Calu3 (cell line): ENCODE data around the gene MYO9A. TPM values are rescaled to one million over a fixed set of nuclear protein-coding genes. Genes with fewer than 3 reads are reported as not detected.

ENCODE experiments used
- BruUV-seq: library from RNA; stranded (reverse); fragments of 400-500 nt; replicated peaks from 2 replicates; lab custom pipeline; 2021; lab: Mats Ljungman, UMichigan
- CTCF ChIA-PET: fragments of 300-600 bp; sonication (Branson Sonifier 250); formaldehyde crosslinking; loops from one replicate; lab custom pipeline; 2022; ENCODE audit warnings: antibody characterized with exemption; lab: Charles Lee
- DNase-seq: peaks from one replicate; pipeline ENCODE4 v3.0.0; 2022
- H3K27ac Mint-ChIP-seq: one replicate; pipeline ENCODE4 v1.8.0; 2022; ENCODE audit warnings: mixed read lengths; ENCODE audit not compliant: unreplicated experiment
- H3K27me3 Mint-ChIP-seq: one replicate; pipeline ENCODE4 v1.8.0; 2022; ENCODE audit warnings: mixed read lengths; ENCODE audit not compliant: unreplicated experiment
- H3K36me3 Mint-ChIP-seq: one replicate; pipeline ENCODE4 v1.8.0; 2022; ENCODE audit warnings: mild to moderate bottlenecking, moderate library complexity, mixed read lengths; ENCODE audit not compliant: insufficient read depth, unreplicated experiment
- H3K4me1 Mint-ChIP-seq: one replicate; pipeline ENCODE4 v1.8.0; 2022; ENCODE audit warnings: mild to moderate bottlenecking, low read depth, mixed read lengths; ENCODE audit not compliant: unreplicated experiment
- H3K4me3 Mint-ChIP-seq: one replicate; pipeline ENCODE4 v1.8.0; 2022; ENCODE audit warnings: mild to moderate bottlenecking, low read depth, moderate library complexity, mixed read lengths; ENCODE audit not compliant: unreplicated experiment
- H3K9me3 Mint-ChIP-seq: one replicate; pipeline ENCODE4 v1.8.0; 2022; ENCODE audit warnings: low read depth, mixed read lengths; ENCODE audit not compliant: unreplicated experiment
- intact Hi-C: fragments of 100-400 bp; cut with micrococcal nuclease; formaldehyde crosslinking; loops from one replicate; pipeline ENCODE4 v1.10.0; 2022; ENCODE audit not compliant: unreplicated experiment
- total RNA-seq: library from RNA; stranded (reverse); gene quantifications from 2 replicates; pipeline ENCODE4 v1.2.3, GENCODE V29; 2022
- TF ChIP-seq, protein P1 (sequence below): fragments of 200-600 bp; IDR thresholded peaks from one replicate; pipeline ENCODE4 v1.8.0; 2022; ENCODE audit warnings: antibody characterized with exemption; ENCODE audit not compliant: unreplicated experiment

MYO9A gene
- total RNA-seq, 1 experiment from 2014 or later, result 32.8 TPM

DNA sequence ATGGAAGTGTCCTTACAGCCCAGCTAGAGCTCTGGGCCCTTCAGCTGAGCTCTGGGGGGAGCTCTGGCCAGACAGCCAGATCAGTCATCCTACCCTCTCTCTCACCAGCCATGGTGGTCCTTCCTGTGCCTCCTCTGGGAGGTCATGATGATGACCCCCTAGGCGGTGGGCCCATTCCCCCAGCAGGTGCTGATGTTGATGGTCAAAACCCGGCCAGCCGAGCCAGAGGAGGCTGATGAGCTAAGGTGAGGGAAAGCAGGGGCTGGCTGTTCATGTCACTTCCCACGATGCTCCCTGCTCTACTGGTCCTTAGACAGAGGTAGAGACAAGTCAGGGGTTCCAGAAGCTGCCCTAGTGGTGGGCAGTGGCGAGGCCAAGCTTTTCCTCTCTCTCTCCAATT, 44.6 kb upstream of the MYO9A start:
- TF ChIP-seq, protein P1, sequence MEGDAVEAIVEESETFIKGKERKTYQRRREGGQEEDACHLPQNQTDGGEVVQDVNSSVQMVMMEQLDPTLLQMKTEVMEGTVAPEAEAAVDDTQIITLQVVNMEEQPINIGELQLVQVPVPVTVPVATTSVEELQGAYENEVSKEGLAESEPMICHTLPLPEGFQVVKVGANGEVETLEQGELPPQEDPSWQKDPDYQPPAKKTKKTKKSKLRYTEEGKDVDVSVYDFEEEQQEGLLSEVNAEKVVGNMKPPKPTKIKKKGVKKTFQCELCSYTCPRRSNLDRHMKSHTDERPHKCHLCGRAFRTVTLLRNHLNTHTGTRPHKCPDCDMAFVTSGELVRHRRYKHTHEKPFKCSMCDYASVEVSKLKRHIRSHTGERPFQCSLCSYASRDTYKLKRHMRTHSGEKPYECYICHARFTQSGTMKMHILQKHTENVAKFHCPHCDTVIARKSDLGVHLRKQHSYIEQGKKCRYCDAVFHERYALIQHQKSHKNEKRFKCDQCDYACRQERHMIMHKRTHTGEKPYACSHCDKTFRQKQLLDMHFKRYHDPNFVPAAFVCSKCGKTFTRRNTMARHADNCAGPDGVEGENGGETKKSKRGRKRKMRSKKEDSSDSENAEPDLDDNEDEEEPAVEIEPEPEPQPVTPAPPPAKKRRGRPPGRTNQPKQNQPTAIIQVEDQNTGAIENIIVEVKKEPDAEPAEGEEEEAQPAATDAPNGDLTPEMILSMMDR, result no peak
- no peaks in the 10 kb centered on the region for H3K4me1 Mint-ChIP-seq
- no peak overlapping the region for H3K27ac Mint-ChIP-seq
- no peak overlapping the region for H3K4me3 Mint-ChIP-seq
- no peaks in the 10 kb centered on the region for H3K27me3 Mint-ChIP-seq
- H3K36me3 Mint-ChIP-seq, result peaks cover 4% of the 10 kb centered on the region
- intact Hi-C loops, result no loop called here
- DNase-seq, result no peak
- no peaks in the 10 kb centered on the region for H3K9me3 Mint-ChIP-seq
- CTCF ChIA-PET, result interaction anchor here (0.7 kb wide), 1 partner anchor 419 kb away, joined by 3 read pairs; no protein-coding TSS in a partner anchor
- no TSS peak for BruUV-seq

DNA sequence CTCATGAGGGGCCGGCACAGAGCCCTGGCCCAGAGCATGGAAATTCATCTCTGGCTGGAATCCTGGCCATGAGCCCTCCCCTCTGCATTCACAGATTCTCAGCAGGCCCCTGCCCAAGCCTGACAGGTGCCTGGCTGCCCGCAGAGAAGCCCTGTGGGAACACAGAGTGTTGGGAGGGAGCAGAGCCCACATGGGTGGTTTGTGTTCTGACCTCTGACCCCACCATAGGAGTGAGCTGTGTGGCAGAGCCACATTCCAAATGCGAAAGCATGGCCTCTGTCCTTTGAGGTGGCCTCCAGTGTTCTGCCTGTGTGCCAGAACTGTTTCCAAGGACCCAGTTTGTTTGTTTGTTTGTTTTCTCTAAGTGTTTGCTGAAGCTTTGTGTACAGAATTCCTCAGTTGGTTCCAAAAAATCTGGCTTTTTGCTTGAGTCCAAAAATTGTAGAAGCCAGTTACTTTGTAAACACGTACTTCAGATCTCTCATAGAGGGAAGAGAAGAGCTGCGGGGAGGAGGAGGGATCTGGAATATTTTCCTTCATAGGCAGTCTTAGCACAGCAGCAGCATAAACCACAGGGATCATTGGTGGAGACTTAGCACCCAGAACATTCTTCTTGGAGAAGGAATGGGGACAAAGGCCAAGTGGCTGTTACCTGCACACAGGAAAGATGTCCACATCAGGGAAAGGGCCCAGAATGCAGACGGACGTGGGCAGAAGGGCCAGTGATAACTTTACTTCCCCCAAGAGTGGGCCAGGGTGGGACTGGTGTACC, 43.6 kb upstream of the MYO9A start:
- no peak for DNase-seq
- CTCF ChIA-PET, result no interaction called here
- TF ChIP-seq, protein P1, result no peak
- no TSS peak for BruUV-seq
- Mint-ChIP-seq H3K9me3 (no peaks in the 10 kb centered on the region), H3K27me3 (no peaks in the 10 kb centered on the region), H3K4me1 (no peaks in the 10 kb centered on the region), H3K36me3 (no peaks in the 10 kb centered on the region), H3K4me3 (no peak overlapping the region), H3K27ac (no peak overlapping the region)
- intact Hi-C loops, result no loop called here

DNA sequence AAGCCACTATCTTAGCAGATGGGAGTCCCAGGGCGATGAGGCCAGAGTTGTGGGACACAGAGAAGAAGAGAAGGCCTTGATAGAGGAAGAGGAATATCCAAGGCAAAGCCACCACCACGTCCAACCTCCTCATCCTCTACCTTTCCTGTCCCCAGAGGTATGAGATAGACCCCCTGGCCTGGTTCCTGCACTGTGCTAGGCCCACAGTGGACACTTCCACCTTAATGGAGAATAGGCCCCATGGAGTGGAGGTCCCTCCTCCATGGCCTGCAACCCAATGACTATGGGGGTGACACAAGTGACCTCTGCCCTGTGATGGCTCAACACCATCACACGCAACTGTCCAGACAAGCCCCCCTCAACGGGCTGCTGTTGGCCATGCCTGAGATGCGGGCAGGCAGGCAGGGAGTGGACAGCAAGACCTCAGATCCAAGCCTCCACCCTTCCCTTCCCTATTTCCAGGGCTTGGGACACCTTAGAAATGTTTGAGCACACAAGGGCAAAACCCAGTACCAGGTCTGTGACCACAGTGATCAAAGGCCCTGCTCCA, 42.8 kb upstream of the MYO9A start:
- Mint-ChIP-seq H3K36me3 (peaks cover 7% of the 10 kb centered on the region), H3K4me1 (peaks cover 2% of the 10 kb centered on the region), H3K4me3 (no peak overlapping the region), H3K27me3 (no peaks in the 10 kb centered on the region), H3K27ac (no peak overlapping the region), H3K9me3 (no peaks in the 10 kb centered on the region)
- BruUV-seq, result no TSS peak
- TF ChIP-seq, protein P1, result no peak
- no peak for DNase-seq
- CTCF ChIA-PET, result no interaction called here
- intact Hi-C loops, result no loop called here

DNA sequence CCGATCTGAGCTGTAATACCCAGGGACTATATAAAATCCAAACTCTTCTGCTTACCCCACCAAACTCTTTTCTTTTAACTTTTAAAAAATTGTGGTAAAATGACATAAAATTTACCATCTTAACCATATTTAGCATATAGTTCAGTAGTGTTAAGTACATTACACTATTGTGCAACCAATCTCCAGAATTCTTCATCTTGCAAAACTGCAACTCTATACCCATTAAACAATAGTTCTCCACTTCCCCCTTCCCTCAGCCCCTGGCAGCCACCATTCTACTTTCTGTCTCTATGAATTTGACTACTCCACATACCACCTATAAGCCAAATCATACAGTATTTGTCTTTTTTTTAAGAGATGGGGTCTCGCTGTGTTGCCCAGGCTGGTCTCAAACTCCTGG, 39.0 kb upstream of the MYO9A start:
- no peaks in the 10 kb centered on the region for H3K9me3 Mint-ChIP-seq
- TF ChIP-seq, protein P1, result no peak
- no peaks in the 10 kb centered on the region for H3K27me3 Mint-ChIP-seq
- no peak overlapping the region for H3K27ac Mint-ChIP-seq
- no peak overlapping the region for H3K4me3 Mint-ChIP-seq
- peaks cover 15% of the 10 kb centered on the region for H3K36me3 Mint-ChIP-seq
- intact Hi-C loops, result loop anchor here (10.0 kb wide), 3 partner anchors 112 to 712 kb away; no protein-coding TSS in a partner anchor
- DNase-seq, result no peak
- CTCF ChIA-PET, result interaction anchor here (1.1 to 2.6 kb wide), 4 partner anchors 39 to 413 kb away, joined by 3 to 23 read pairs (median 10); partner anchors contain the start of genes MYO9A and SENP8
- BruUV-seq, result no TSS peak
- H3K4me1 Mint-ChIP-seq, result peaks cover 22% of the 10 kb centered on the region
